ENCODE measurements around the gene ARHGAP35.
"Not testable (repeated sequence)": the region's sequence is repeated elsewhere in the genome, so short reads cannot be mapped to it uniquely, and the experiment has no call there.

Gene ARHGAP35

DNA sequence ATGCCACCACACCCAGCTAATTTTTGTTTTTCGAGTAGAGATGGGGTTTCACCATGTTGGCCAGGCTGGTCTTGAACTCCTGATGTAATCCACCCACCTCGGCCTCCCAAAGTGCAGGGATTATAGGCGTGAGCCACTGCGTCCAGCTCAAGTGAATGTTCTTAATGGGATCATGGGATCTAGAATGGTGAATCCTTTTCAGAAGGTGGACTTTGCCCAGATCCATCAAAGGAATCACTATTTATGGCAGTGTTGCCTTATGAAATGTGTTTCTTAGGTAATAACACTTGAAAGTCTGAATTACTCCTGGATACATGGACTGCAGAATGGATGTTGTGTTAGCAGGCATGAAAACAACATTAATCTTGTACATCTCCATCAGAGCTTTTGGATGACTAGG lies 20.3 kb downstream of the ARHGAP35 start:
- no peaks in the 10 kb centered on the region for H3K9me3 ChIP-seq (ENCODE audit: severe bottlenecking)
- no peak for DNase-seq (ENCODE audit: low spot score)
- no peak overlapping the region for H3K27ac ChIP-seq (ENCODE audit: poor library complexity, severe bottlenecking)
- ATAC-seq (ENCODE audit: low read depth), result no peak
- peaks cover 24% of the 10 kb centered on the region for H3K36me3 ChIP-seq (ENCODE audit: low read depth)
- peaks cover 30% of the 10 kb centered on the region for H3K4me1 ChIP-seq (ENCODE audit: insufficient read depth, poor library complexity, severe bottlenecking)
- H3K4me3 ChIP-seq (ENCODE audit: severe bottlenecking), result no peak overlapping the region
- TF ChIP-seq, protein P1, sequence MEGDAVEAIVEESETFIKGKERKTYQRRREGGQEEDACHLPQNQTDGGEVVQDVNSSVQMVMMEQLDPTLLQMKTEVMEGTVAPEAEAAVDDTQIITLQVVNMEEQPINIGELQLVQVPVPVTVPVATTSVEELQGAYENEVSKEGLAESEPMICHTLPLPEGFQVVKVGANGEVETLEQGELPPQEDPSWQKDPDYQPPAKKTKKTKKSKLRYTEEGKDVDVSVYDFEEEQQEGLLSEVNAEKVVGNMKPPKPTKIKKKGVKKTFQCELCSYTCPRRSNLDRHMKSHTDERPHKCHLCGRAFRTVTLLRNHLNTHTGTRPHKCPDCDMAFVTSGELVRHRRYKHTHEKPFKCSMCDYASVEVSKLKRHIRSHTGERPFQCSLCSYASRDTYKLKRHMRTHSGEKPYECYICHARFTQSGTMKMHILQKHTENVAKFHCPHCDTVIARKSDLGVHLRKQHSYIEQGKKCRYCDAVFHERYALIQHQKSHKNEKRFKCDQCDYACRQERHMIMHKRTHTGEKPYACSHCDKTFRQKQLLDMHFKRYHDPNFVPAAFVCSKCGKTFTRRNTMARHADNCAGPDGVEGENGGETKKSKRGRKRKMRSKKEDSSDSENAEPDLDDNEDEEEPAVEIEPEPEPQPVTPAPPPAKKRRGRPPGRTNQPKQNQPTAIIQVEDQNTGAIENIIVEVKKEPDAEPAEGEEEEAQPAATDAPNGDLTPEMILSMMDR (IDR thresholded peaks at IDR 0.05; ENCODE audit: poor library complexity, severe bottlenecking), result no peak
- H3K27me3 ChIP-seq (ENCODE audit: insufficient read depth, poor library complexity, severe bottlenecking), result no peaks in the 10 kb centered on the region

DNA sequence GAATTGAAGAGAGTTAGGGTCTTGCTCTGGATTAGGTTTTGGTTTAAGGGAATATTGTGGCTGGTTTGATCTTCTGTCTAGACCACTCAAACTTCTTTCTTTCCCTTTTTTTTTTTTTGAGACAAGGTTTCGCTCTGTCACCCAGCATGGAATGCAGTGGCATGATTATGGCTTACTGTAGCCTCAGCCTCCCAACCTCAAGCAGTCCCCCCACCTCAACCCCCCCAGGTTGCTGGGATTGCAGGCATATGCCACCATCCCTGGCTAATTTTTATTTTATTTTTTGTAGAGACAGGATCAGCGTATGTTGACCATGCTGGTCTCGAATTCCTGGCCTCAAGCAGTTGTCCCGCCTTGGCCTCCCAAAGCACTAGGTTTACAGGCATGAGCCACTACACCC lies 21.2 kb downstream of the ARHGAP35 start:
- Histone ChIP-seq H3K36me3 (ENCODE audit: low read depth) (peaks cover 18% of the 10 kb centered on the region), H3K27ac (ENCODE audit: poor library complexity, severe bottlenecking) (no peak overlapping the region), H3K27me3 (ENCODE audit: insufficient read depth, poor library complexity, severe bottlenecking) (no peaks in the 10 kb centered on the region), H3K4me3 (ENCODE audit: severe bottlenecking) (no peak overlapping the region), H3K9me3 (ENCODE audit: severe bottlenecking) (peaks cover 2% of the 10 kb centered on the region), H3K4me1 (ENCODE audit: insufficient read depth, poor library complexity, severe bottlenecking) (peaks cover 39% of the 10 kb centered on the region)
- TF ChIP-seq, protein P1 (IDR thresholded peaks at IDR 0.05; ENCODE audit: poor library complexity, severe bottlenecking), result no peak
- ATAC-seq (ENCODE audit: low read depth) (no peak), DNase-seq (ENCODE audit: low spot score) (no peak)

DNA sequence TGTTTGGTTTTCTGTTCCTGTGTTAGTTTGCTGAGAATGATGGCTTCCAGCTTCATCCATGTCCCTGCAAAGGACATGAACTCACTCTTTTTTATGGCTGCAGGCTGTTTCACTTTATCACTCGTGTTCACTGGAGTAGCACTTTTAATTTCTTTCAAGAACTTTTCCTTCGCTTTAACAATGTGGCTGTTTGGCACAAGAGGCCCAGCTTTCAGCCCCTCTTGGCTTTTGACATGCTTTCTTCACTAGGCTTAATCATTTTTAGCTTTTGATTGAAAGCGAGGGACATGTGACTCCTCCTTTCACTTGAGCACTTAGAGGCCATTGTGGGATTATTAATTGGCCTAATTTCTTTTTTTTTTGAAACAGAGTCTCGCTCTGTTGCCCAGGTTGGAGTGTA lies 22.0 kb downstream of the ARHGAP35 start:
- not testable (repeated sequence) for ATAC-seq (ENCODE audit: low read depth); H3K27me3 ChIP-seq (ENCODE audit: insufficient read depth, poor library complexity, severe bottlenecking); H3K27ac ChIP-seq (ENCODE audit: poor library complexity, severe bottlenecking); H3K9me3 ChIP-seq (ENCODE audit: severe bottlenecking); H3K4me3 ChIP-seq (ENCODE audit: severe bottlenecking); DNase-seq (ENCODE audit: low spot score)
- H3K36me3 ChIP-seq (ENCODE audit: low read depth), result peaks cover 18% of the 10 kb centered on the region
- H3K4me1 ChIP-seq (ENCODE audit: insufficient read depth, poor library complexity, severe bottlenecking), result peaks cover 39% of the 10 kb centered on the region

DNA sequence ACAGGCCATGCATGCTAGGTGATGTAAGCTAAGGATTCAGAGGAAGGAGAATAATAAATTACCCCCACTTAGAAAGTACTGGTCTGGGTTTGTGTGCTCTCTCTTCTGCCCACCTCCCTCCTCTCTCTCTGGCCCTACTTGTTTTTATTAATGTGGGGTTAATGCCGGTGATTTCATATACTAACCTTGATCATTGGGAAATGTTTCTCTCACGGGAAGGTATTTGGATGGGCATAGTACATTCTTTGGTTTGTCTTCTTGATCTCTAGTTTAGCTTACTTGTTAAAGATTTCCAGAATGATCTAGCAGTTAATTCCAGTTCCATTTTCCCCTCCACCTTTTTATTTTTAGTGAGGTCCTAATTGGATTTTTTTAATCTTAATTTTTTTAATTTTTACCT lies 24.6 kb downstream of the ARHGAP35 start:
- H3K36me3 ChIP-seq (ENCODE audit: low read depth), result peaks cover 2% of the 10 kb centered on the region
- H3K27me3 ChIP-seq (ENCODE audit: insufficient read depth, poor library complexity, severe bottlenecking), result no peaks in the 10 kb centered on the region
- no peak for ATAC-seq (ENCODE audit: low read depth)
- peaks cover 25% of the 10 kb centered on the region for H3K4me1 ChIP-seq (ENCODE audit: insufficient read depth, poor library complexity, severe bottlenecking)
- no peak overlapping the region for H3K4me3 ChIP-seq (ENCODE audit: severe bottlenecking)
- TF ChIP-seq, protein P1 (IDR thresholded peaks at IDR 0.05; ENCODE audit: poor library complexity, severe bottlenecking), result no peak
- peak overlapping the region; percentile 41 for H3K27ac ChIP-seq (ENCODE audit: poor library complexity, severe bottlenecking)
- H3K9me3 ChIP-seq (ENCODE audit: severe bottlenecking), result peaks cover 2% of the 10 kb centered on the region
- DNase-seq (ENCODE audit: low spot score), result no peak

DNA sequence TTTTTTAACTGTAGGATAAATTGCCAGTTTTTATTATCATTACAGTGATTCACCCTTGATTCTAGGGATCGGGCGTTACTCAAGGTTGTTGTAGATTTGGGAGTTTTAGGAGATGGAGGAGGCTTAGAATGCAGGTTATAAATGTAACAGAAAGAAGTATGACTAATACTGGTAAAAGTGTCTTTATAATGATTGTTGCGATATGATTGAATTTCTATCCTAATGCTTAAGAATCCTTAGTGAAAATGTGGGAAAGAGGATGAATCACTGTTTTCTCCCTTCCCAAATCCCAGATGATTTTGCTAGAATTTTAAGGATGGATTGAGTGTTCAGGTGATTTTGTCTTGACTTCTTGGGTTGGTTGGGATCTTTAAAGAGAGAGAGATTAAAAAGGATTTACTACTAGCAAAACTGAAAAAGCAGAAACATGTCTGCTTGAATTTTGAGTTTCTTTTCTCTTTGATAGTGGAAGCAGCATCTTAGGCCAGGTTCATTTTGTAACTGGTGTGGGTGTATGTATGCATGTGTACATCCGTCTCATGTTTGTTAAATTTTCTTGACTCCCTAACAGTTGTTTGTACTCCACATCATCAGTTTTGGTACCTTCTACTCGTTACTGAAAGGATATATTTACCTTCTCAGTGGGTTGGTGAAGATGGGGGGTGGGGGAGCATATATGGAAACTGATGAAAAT lies 25.9 kb downstream of the ARHGAP35 start:
- no peak overlapping the region for H3K4me3 ChIP-seq (ENCODE audit: severe bottlenecking)
- peaks cover 32% of the 10 kb centered on the region for H3K4me1 ChIP-seq (ENCODE audit: insufficient read depth, poor library complexity, severe bottlenecking)
- peak; percentile 22; the same call in 1 of the 3 replicates for ATAC-seq (ENCODE audit: low read depth)
- no peaks in the 10 kb centered on the region for H3K36me3 ChIP-seq (ENCODE audit: low read depth)
- TF ChIP-seq, protein P1 (IDR thresholded peaks at IDR 0.05; ENCODE audit: poor library complexity, severe bottlenecking), result no peak
- no peak for DNase-seq (ENCODE audit: low spot score)
- peaks cover 2% of the 10 kb centered on the region for H3K9me3 ChIP-seq (ENCODE audit: severe bottlenecking)
- H3K27ac ChIP-seq (ENCODE audit: poor library complexity, severe bottlenecking), result peak overlapping the region; percentile 41
- no peaks in the 10 kb centered on the region for H3K27me3 ChIP-seq (ENCODE audit: insufficient read depth, poor library complexity, severe bottlenecking)
